Activated naive CD8-positive, alpha-beta T cell treated with anti-CD3 and anti-CD28 coated beads, Interleukin-2, amount 50 U/mL, for 24 hours (primary cell): Measurements from ENCODE around the gene IRF2.
"Not testable (repeated sequence)": the region's sequence is repeated elsewhere in the genome, so short reads cannot be mapped to it uniquely, and the experiment has no call there.

ENCODE experiments used
- ATAC-seq: fragments of 150-1000 bp; cut with Tn5 transposase; one replicate; pipeline ENCODE4 v1.10.0; 2021
- DNase-seq: peaks from one replicate; pipeline ENCODE4 v3.0.0; 2021
- H3K27ac Mint-ChIP-seq: one replicate; pipeline ENCODE4 v1.8.0; 2021; ENCODE audit warnings: mild to moderate bottlenecking, mixed read lengths
- H3K27me3 Mint-ChIP-seq: one replicate; pipeline ENCODE4 v1.8.0; 2021; ENCODE audit warnings: mixed read lengths
- H3K36me3 Mint-ChIP-seq: one replicate; pipeline ENCODE4 v1.8.0; 2021; ENCODE audit warnings: low read depth, mixed read lengths
- H3K4me1 Mint-ChIP-seq: one replicate; pipeline ENCODE4 v1.8.0; 2021; ENCODE audit warnings: mixed read lengths
- H3K4me3 Mint-ChIP-seq: one replicate; pipeline ENCODE4 v1.8.0; 2021; ENCODE audit warnings: mild to moderate bottlenecking, moderate library complexity, mixed read lengths
- H3K9me3 Mint-ChIP-seq: one replicate; pipeline ENCODE4 v1.8.0; 2021; ENCODE audit warnings: mixed read lengths

The IRF2 gene

DNA sequence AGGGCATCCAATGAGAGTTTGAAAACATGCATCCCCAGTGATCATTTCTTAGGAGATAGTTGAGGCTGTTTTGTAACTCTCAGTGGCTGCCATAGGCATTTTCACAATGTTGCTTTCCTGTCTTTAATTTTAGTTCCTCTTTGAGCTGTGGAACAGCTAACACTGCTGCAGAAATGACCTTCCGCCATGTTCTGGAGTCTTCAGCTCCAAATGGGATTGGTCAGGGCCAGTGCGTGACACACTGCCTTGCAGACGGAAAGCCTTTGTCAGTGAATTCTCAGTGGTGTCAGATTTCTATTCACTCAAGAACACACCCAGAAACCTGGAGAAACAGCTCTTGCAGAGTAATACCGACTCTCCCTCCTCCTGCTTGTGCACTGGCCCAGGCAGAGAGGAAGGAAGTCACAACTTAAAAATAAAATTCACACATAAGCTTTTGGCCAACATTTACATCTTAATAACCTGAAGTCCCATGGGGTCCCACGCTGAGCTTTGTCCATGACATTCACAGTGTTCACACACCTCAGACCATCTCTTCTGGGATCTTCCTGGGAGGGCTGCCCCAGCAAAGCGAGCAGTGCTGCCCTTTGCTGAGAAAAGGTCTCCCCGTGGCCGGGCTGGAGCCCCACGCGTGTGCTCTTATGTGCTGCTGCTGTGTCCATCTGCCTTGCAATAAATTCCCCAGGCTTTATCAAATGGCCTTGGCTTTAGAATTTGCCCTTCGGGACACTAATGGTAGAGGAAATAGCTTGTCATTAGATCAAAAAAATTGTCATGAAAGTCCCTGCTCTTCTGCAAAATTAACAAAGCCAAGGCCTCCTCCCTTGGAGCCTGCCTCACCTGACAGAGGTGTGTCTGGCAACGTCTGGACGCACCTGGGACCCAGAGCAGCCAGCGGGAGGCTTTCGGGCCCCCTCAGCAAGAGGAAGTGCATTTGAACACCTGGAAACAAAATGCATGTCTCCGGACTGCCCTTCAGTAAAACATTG is 126.8 kb downstream of the IRF2 start:
- Mint-ChIP-seq H3K4me3 (no peak overlapping the region), H3K27ac (no peak overlapping the region), H3K36me3 (no peaks in the 10 kb centered on the region), H3K4me1 (peaks cover 49% of the 10 kb centered on the region), H3K9me3 (peaks cover 4% of the 10 kb centered on the region), H3K27me3 (no peaks in the 10 kb centered on the region)
- DNase-seq (no peak), ATAC-seq (no peak)

DNA sequence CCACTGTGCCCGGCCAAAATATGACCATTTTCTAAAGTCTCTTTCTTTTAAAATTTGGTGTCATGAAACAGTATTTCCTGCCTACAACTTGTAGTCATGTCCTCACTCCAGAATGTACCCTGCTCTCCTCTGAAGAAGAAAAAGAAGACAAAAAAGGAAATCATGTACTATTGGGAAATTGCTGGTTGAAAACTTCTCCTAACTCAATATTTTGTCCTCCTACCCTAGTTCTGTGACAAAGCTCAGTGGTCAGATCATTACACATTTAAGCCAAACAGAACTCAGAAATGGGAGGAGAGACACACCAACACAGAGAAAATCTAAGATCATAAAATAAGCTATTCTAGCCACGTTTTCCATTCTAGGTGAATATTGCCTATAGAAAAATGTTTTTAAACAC is 127.7 kb downstream of the IRF2 start:
- H3K36me3 Mint-ChIP-seq: no peaks in the 10 kb centered on the region
- ATAC-seq (no peak), DNase-seq (no peak)
- H3K27ac Mint-ChIP-seq: peak overlapping the region; percentile 12
- H3K27me3 Mint-ChIP-seq: no peaks in the 10 kb centered on the region
- peaks cover 4% of the 10 kb centered on the region for H3K9me3 Mint-ChIP-seq
- no peak overlapping the region for H3K4me3 Mint-ChIP-seq
- peaks cover 51% of the 10 kb centered on the region for H3K4me1 Mint-ChIP-seq

DNA sequence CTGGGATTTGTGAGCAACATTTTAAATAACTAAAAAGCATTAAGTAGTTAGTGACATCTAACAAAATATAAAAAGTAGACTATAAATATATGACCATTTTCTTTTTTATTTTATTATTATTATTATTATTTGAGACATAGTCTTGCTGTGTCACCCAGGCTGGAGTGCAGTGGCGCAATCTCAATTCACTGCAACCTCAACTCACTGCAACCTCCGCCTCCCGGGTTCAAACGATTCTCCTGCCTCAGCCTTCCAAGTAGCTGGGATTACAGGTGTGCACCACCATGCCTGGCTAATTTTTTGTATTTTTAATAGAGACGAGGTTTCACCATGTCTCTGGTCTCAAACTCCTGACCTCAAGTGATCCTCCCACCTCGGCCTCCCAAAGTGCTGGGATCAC is 128.1 kb downstream of the IRF2 start:
- H3K4me1 Mint-ChIP-seq: peaks cover 54% of the 10 kb centered on the region
- H3K4me3 Mint-ChIP-seq, ATAC-seq: not testable (repeated sequence)

DNA sequence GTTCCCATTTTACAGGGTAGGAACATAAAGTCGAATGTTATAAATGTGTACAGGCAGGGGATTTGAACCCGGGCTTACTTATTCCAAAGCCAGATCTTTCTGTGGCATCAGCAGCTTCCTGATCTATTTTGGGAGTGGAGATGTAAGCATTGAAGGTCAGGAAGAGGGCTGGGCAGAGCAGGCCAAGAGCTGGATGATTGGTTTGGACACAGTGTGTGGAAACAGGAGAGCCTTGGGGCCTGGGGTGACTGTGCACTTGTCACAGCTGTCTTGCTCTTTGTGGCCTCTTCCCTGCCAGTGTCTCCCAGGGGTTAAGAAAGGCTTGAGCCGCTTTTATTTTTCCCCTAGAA is 128.8 kb downstream of the IRF2 start:
- Mint-ChIP-seq H3K4me3 (no peak overlapping the region), H3K36me3 (no peaks in the 10 kb centered on the region), H3K4me1 (peaks cover 54% of the 10 kb centered on the region), H3K9me3 (no peaks in the 10 kb centered on the region), H3K27me3 (no peaks in the 10 kb centered on the region), H3K27ac (no peak overlapping the region)
- no peak for ATAC-seq
- no peak for DNase-seq

More for the DNA sequence above, 128.1 kb downstream of the IRF2 start:
- DNase-seq, H3K27me3 Mint-ChIP-seq, H3K36me3 Mint-ChIP-seq, H3K9me3 Mint-ChIP-seq: not testable (repeated sequence)
- H3K27ac Mint-ChIP-seq: peak overlapping the region; percentile 17

DNA sequence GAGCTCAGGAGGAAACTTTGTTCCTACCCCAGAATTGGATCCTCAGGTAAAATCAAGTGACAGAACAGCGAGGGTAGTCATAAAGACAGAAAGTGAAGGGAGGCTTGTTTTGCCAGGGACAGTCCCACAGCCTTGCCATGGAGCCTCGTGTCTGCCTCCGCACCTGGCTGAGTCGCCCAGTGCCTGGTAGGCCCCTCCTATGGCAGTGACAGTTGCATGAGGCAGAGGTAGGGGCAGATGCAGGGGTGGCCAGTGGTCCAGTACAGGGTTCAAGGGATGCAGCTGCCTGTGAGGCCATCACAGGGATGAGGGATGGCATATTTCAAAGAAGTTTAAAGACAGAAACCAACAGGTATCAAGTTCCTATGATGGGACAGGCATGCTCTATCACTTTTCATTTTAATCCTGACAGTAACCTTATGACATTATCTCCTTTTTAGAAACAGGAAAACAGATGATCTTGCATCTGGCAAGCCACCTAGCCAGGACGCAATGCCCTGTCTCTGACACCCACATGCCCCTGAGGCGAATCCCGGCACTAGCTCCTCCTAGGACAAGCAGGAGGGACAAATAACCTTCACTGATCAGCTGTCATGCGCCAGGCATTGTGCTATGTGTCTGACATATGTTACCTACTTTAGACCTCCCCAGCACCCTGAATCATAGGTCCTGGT is 129.3 kb downstream of the IRF2 start:
- peak; percentile 29 for DNase-seq
- H3K9me3 Mint-ChIP-seq: no peaks in the 10 kb centered on the region
- H3K4me3 Mint-ChIP-seq: no peak overlapping the region
- ATAC-seq: peak; percentile 51
- no peaks in the 10 kb centered on the region for H3K27me3 Mint-ChIP-seq
- H3K4me1 Mint-ChIP-seq: peaks cover 54% of the 10 kb centered on the region
- no peak overlapping the region for H3K27ac Mint-ChIP-seq
- H3K36me3 Mint-ChIP-seq: no peaks in the 10 kb centered on the region

DNA sequence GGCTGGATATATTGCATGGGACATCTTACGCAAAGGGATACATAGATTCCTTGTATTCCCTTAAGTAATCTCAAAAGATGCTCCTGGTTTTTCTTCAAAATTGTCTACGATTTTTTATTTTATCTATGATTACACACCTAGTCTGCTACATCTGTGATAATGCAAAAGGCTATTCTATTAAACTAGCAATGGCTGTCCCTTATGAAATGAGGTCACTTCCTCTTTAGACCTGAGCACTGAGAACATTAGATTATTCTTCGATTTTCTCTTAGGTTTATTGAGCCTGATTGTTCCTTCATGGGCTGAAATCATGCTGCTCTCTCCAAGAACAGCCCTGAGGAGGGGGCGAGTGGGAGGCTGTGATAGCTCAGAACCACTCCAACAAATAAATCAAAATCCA is 129.9 kb downstream of the IRF2 start:
- Mint-ChIP-seq H3K36me3 (no peaks in the 10 kb centered on the region), H3K27ac (no peak overlapping the region), H3K4me1 (peaks cover 54% of the 10 kb centered on the region), H3K9me3 (no peaks in the 10 kb centered on the region), H3K4me3 (peak overlapping the region; percentile 79), H3K27me3 (no peaks in the 10 kb centered on the region)
- no peak for DNase-seq
- ATAC-seq: no peak

DNA sequence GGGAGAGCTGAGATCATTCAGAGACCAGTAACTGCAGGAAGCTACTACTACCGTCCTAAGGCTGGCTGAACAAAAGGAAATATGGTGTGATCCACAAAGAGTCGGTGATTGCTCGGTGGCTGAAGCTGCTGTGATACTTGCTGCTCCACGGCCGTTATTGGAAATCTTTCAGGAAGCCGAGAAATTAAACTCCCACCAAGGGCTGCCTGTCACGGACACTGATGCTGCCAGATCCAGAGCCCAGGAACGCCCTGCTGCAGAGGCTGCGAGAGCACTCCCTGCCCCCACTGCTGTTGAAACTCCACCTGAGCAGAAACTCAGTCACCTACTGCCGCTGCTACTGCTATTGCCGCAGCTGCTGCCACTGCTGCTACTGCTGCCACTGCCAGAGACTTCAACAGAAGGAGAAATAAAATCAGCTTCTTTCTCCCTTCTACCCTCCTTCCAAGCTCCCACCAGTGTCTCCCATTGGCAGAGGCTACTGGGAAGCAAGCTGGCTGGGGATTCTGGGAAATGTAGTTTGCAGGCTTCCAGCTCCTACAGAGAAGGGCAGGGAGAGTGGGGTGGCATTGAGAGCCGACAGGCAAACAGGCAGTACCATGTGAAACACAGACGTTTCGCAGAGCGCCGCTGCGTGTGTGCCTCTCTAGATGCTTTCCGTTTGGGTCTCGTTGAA is 130.7 kb downstream of the IRF2 start:
- ATAC-seq: peak; percentile 85
- Mint-ChIP-seq H3K36me3 (no peaks in the 10 kb centered on the region), H3K9me3 (peaks cover 2% of the 10 kb centered on the region), H3K4me1 (peaks cover 53% of the 10 kb centered on the region), H3K27me3 (no peaks in the 10 kb centered on the region), H3K4me3 (peak overlapping the region; percentile 79), H3K27ac (peak overlapping the region; percentile 39)
- DNase-seq: peak; percentile 40

DNA sequence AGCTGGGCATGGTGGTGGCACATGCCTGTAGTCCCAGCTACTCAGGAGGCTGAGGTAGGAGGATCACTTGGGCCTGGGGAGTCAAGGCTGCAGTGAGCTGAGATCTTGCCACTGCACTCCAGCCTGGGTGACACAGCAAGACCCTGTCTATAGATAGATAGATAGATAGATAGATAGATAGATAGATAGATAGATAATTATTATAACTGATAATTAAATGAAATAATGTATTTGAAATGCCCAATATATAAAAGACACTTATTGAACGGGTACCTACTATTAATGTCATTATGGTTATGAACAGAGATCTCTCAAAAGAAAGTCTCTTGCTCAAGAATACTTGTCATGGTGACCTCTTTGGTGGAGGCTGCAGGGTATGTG is 131.5 kb downstream of the IRF2 start:
- not testable (repeated sequence) for H3K27me3 Mint-ChIP-seq, DNase-seq, H3K9me3 Mint-ChIP-seq, ATAC-seq, H3K36me3 Mint-ChIP-seq, H3K27ac Mint-ChIP-seq
- H3K4me1 Mint-ChIP-seq: peaks cover 50% of the 10 kb centered on the region
- H3K4me3 Mint-ChIP-seq: peak overlapping the region; percentile 79

DNA sequence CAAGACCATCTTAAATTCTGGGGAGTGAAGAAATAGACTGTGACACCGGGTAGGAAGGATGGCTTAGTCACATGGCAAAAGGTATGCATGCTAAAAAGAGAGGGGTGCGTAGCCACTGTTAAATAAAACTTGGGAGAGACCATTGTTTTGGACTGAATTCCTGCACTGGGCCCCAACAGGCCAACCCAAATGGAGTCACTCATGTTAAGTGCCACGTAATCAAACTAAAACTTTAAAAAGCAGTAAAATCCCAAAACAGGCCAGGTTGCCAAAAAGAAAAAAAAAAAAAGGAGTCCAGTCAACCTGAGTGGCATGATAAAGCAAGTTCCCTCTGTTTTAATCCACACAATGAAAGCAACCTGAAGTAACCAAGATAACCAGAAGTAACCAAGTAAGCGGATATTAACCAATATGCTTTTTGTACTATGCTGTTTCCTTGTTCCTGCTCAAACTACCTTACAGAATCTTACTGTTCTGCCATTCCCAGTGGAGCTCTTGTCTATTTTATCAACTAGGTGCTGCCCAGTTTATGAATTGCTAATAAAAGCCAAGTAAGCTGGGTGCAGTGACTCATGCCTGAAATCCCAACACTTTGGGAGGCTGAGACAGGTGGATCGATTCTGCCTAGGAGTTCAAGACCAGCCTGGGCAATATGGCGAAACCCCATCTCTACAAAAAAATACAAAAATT is 132.0 kb downstream of the IRF2 start:
- peaks cover 47% of the 10 kb centered on the region for H3K4me1 Mint-ChIP-seq
- H3K9me3 Mint-ChIP-seq: peaks cover 4% of the 10 kb centered on the region
- no peak for DNase-seq
- H3K4me3 Mint-ChIP-seq: no peak overlapping the region
- no peaks in the 10 kb centered on the region for H3K36me3 Mint-ChIP-seq
- no peak overlapping the region for H3K27ac Mint-ChIP-seq
- H3K27me3 Mint-ChIP-seq: no peaks in the 10 kb centered on the region
- ATAC-seq: no peak

DNA sequence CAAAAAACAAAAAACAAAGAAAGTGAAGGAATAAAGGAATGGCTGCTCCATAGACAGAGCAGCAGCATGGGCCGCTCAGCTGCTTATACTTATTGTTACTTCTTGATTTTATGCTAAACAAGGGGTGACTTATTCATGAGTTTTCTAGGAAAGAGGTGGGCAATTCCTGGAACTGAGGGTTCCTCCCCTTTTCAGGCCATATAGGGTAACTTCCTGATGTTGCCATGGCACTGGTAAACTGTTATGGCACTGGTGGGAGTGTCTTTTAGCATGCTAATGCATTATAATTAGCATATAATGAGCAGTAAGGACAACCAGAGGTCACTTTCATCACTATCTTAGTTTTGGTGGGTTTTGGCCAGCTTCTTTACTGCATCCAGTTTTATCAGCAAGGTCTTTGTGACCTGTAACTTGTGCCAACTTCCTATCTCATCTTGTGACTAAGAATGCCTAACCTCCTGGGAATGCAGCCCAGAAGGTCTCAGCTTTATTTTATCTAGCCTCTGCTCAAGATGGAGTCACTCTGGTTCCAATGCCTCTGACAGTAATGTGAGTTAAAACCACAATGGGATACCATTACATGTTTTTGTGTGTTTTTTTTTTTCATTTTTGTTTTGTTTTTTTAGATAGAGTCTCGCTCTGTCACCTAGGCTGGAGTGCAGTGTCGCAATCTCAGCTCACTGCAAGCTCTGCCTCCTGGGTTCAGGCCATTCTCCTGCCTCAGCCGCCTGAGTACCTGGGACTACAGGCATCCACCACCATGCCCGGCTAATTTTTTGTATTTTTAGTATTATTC is 134.8 kb downstream of the IRF2 start:
- DNase-seq, H3K36me3 Mint-ChIP-seq, H3K4me3 Mint-ChIP-seq, ATAC-seq, H3K27me3 Mint-ChIP-seq: not testable (repeated sequence)
- Mint-ChIP-seq H3K27ac (peak overlapping the region; percentile 26), H3K9me3 (peaks cover 11% of the 10 kb centered on the region), H3K4me1 (peaks cover 37% of the 10 kb centered on the region)

DNA sequence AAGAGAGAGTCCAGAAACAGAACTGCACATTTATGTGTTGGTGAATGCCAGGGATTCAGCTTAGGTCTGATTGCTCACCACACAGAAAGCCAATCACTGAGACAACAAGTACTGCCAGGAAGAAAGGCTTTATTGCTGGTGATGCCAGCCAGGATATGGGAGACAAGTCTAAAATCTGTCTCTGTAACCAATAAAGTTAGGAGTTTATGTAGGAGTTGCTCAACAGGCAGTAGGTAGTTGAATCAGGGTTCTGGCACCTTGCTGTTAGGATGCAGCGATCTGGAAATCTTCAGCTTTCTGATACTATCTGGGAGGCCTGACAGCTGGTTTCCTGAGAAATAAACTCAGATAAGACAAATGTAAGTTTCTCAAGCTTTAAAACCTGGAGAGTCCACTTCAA is 136.4 kb downstream of the IRF2 start:
- Mint-ChIP-seq H3K36me3 (peaks cover 3% of the 10 kb centered on the region), H3K27ac (no peak overlapping the region), H3K27me3 (no peaks in the 10 kb centered on the region), H3K4me3 (no peak overlapping the region), H3K4me1 (peaks cover 26% of the 10 kb centered on the region), H3K9me3 (peaks cover 11% of the 10 kb centered on the region)
- DNase-seq (no peak), ATAC-seq (no peak)
